Transverse colon (tissue), 4 donors: Measurements from ENCODE around the gene TSPAN32. TPM values are rescaled to one million over a fixed set of nuclear protein-coding genes. Genes with fewer than 3 reads are reported as not detected.

Source experiments
- DNase-seq: peaks from one replicate; pipeline ENCODE4 v3.0.0-alpha.2; 2019
- H3K27ac ChIP-seq, 4 donors: fragments of 200-600 bp; sonication (generic); 2 replicates each; pipeline ENCODE4 v1.5.1; 2016 to 2018; ENCODE audit warnings: inconsistent platforms in 4 of 4
- H3K27me3 ChIP-seq: fragments of 200-600 bp; sonication (generic); 2 replicates; pipeline ENCODE4 v1.5.1; 2017; ENCODE audit warnings: inconsistent platforms
- H3K36me3 ChIP-seq, 4 donors: fragments of 200-600 bp; sonication (generic); 2 replicates each; pipeline ENCODE4 v1.5.1; 2017 to 2019; ENCODE audit warnings: inconsistent platforms in 4 of 4
- H3K4me1 ChIP-seq, 4 donors: fragments of 200-600 bp; sonication (generic); 2 replicates each; pipeline ENCODE4 v1.5.1; 2017 to 2020; ENCODE audit warnings: inconsistent platforms in 4 of 4
- H3K4me3 ChIP-seq, 4 donors: fragments of 200-600 bp; sonication (generic); 1 replicate in 1 of 4; 2 replicates in 3 of 4; pipeline versions ENCODE4 v1.5.1 to v1.6.1; 2017 to 2019; ENCODE audit warnings: inconsistent platforms in 4 of 4
- H3K9me3 ChIP-seq, 2 donors: fragments of 200-600 bp; sonication (generic); 2 replicates each; pipeline ENCODE4 v1.5.1; 2017 to 2019; ENCODE audit warnings: inconsistent platforms in 2 of 2
- CTCF ChIP-seq, 5 experiments: fragments of 200-600 bp in 3 of 5; fragments of 450-650 bp in 2 of 5; sonication (generic) in 3 of 5; IDR thresholded peaks; 1 replicate in 2 of 5; 2 replicates in 3 of 5; pipeline ENCODE4 v1.5.1; 2016 to 2017; ENCODE audit warnings: antibody characterized with exemption in 5 of 5, inconsistent platforms in 3 of 5, mild to moderate bottlenecking in 2 of 5, moderate library complexity in 1 of 5
- EP300 ChIP-seq: sonication (generic); formaldehyde crosslinking; IDR thresholded peaks from one replicate; pipeline ENCODE4 v1.6.1; 2017; ENCODE audit warnings: antibody characterized with exemption, low read depth
- POLR2A ChIP-seq: fragments of 450-650 bp; IDR thresholded peaks from one replicate; pipeline ENCODE4 v1.6.1; 2016; ENCODE audit warnings: antibody characterized with exemption, mild to moderate bottlenecking, moderate library complexity
- POLR2AphosphoS5 ChIP-seq, 3 donors: sonication (generic); formaldehyde crosslinking; IDR thresholded peaks; one replicate each; pipeline ENCODE4 v1.6.1; 2016; ENCODE audit warnings: antibody characterized with exemption in 3 of 3
- WGBS, 2 donors: methylation state at CpG; one replicate each; pipeline ENCODE4 v1.1.5; 2018; ENCODE audit warnings: low coverage in 1 of 2; 5-methylcytosine and 5-hydroxymethylcytosine counted together
- in situ Hi-C, 4 donors: fragments of 200-750 bp; cut with MboI; loops; one replicate each; pipeline versions ENCODE4 v1.15.0 to v1.15.1; 2017; ENCODE audit warnings: low sequenced_read_pairs in 3 of 4, low pct_ligation_motif_present in 1 of 4, low pct_unique_long_range_greater_than_20kb in 1 of 4
- intact Hi-C: fragments of 100-400 bp; cut with DNase I; formaldehyde crosslinking; loops from one replicate; pipeline ENCODE4 v1.15.1; 2023; ENCODE audit warnings: low total_unique reads
- total RNA-seq, 4 donors: library from RNA; depleted of rRNA; stranded (reverse); fragments of >200 nt; gene quantifications; one replicate each; pipeline ENCODE4 v1.1.0, GENCODE V29; 2016

The TSPAN32 gene
- total RNA-seq, 4 donors from 2014 or later = 0.16 to 0.96 TPM; not detected in 2

- WGBS, 2 donors = 87 to 100% methylated on average over 1 to 7 of the region's 16 CpGs
- Histone ChIP-seq H3K9me3 (no peaks in the 10 kb centered on the region), H3K27me3 (no peaks in the 10 kb centered on the region), H3K27ac (no peak overlapping the region), H3K4me3 (no peak overlapping the region), H3K36me3 (no peaks in the 10 kb centered on the region), H3K4me1 (peaks cover 25 to 42% (median 29%) of the 10 kb centered on the region in 4 donors)
- no peak for DNase-seq
- no peak for TF ChIP-seq POLR2AphosphoS5 (IDR thresholded peaks at IDR 0.05)
- TF ChIP-seq EP300 = no peak
- TF ChIP-seq CTCF (IDR thresholded peaks at IDR 0.05) = no peak
- in situ Hi-C loops (loop anchor here in 3 of 4 donors (10.0 to 25.0 kb wide), 3 partner anchors 105 to 577 kb away; partner anchors contain the start of gene CDKN1C (in 1 of the 3)), intact Hi-C loops (no loop called here)
Observed at GRCh38 chr11:2310073-2310785, 8.4 kb downstream of the TSPAN32 start.

GRCh38 chr11:2310786-2311352 is 9.1 kb downstream of the TSPAN32 start:
- no peak for TF ChIP-seq CTCF (IDR thresholded peaks at IDR 0.05)
- TF ChIP-seq POLR2AphosphoS5 (IDR thresholded peaks at IDR 0.05) = no peak
- H3K27me3 ChIP-seq = no peaks in the 10 kb centered on the region
- no peak overlapping the region for H3K27ac ChIP-seq
- no peaks in the 10 kb centered on the region for H3K9me3 ChIP-seq
- in situ Hi-C loops = loop anchor here in 3 of 4 donors (10.0 to 25.0 kb wide), 3 partner anchors 104 to 576 kb away; partner anchors contain the start of gene CDKN1C (in 1 of the 3)
- no peaks in the 10 kb centered on the region for H3K36me3 ChIP-seq
- DNase-seq = no peak
- intact Hi-C loops = no loop called here
- WGBS, 2 donors = 72% methylated on average over 10 of the region's 16 CpGs; no CpG with 5 or more reads in 1 of the 2 donors
- no peak overlapping the region for H3K4me3 ChIP-seq
- peaks cover 20 to 41% (median 25%) of the 10 kb centered on the region in 4 donors for H3K4me1 ChIP-seq

GRCh38 chr11:2311353-2312133 is 9.7 kb downstream of the TSPAN32 start:
- Histone ChIP-seq H3K27me3 (no peaks in the 10 kb centered on the region), H3K27ac (peak overlapping the region; percentile 1 to 43 (median 33)), H3K36me3 (no peaks in the 10 kb centered on the region), H3K9me3 (no peaks in the 10 kb centered on the region), H3K4me3 (no peak overlapping the region), H3K4me1 (peaks cover 14 to 34% (median 20%) of the 10 kb centered on the region in 4 donors)
- DNase-seq = no peak
- in situ Hi-C loops (loop anchor here in 3 of 4 donors (10.0 to 25.0 kb wide), 3 partner anchors 103 to 576 kb away; partner anchors contain the start of gene CDKN1C (in 1 of the 3)), intact Hi-C loops (no loop called here)
- 76% methylated on average over 20 of the region's 21 CpGs; no CpG with 5 or more reads in 1 of the 2 donors for WGBS, 2 donors
- no peak for TF ChIP-seq CTCF (IDR thresholded peaks at IDR 0.05)
- no peak for TF ChIP-seq POLR2AphosphoS5 (IDR thresholded peaks at IDR 0.05)
- no peak for TF ChIP-seq POLR2A
- TF ChIP-seq EP300 = no peak
